Lung (tissue), 12 donors: ENCODE data around the gene VRK2. TPM values are rescaled to one million over a fixed set of nuclear protein-coding genes. Genes with fewer than 3 reads are reported as not detected.
A peak's percentile ranks its signal among the peaks of the same experiment; 100 is the strongest.
"Not testable (repeated sequence)": the region's sequence is repeated elsewhere in the genome, so short reads cannot be mapped to it uniquely, and the experiment has no call there.

Source experiments
- ATAC-seq: fragments of 200-7000 bp; cut with Tn5 transposase; one replicate; pipeline ENCODE4 v1.9.1; 2020; ENCODE audit warnings: moderate number of reproducible peaks; ENCODE audit not compliant: insufficient read depth, low FRiP score
- DNase-seq, 3 donors: peaks; one replicate each; pipeline ENCODE4 v3.0.0-alpha.2; 2013 to 2017
- H3K27ac ChIP-seq, 2 donors: one replicate each; pipeline ENCODE4 v1.5.1; 2013; ENCODE audit warnings: mild to moderate bottlenecking in 2 of 2, moderate library complexity in 2 of 2, control low read depth in 1 of 2, inconsistent platforms in 1 of 2, low read depth in 1 of 2, low read length in 1 of 2
- H3K27me3 ChIP-seq, 3 donors: one replicate each; pipeline ENCODE4 v1.5.1; 2013; ENCODE audit warnings: low read length in 2 of 3; ENCODE audit not compliant: control insufficient read depth in 3 of 3, insufficient read depth in 3 of 3
- H3K36me3 ChIP-seq, 4 donors: one replicate each; pipeline ENCODE4 v1.5.1; 2013; ENCODE audit warnings: low read length in 4 of 4, mild to moderate bottlenecking in 1 of 4, moderate library complexity in 1 of 4; ENCODE audit not compliant: control insufficient read depth in 4 of 4, insufficient read depth in 4 of 4
- H3K4me1 ChIP-seq, 5 donors: one replicate each; pipeline ENCODE4 v1.5.1; 2013; ENCODE audit warnings: low read length in 5 of 5, mild to moderate bottlenecking in 2 of 5, moderate library complexity in 1 of 5; ENCODE audit not compliant: control insufficient read depth in 5 of 5, insufficient read depth in 5 of 5
- H3K4me3 ChIP-seq: one replicate; pipeline ENCODE4 v1.5.1; 2013; ENCODE audit warnings: mild to moderate bottlenecking, control low read depth, moderate library complexity
- H3K9ac ChIP-seq, 2 donors: one replicate each; pipeline ENCODE4 v1.5.1; 2013; ENCODE audit warnings: low read length in 2 of 2, control low read depth in 1 of 2; ENCODE audit not compliant: insufficient read depth in 1 of 2
- H3K9me3 ChIP-seq, 4 donors: one replicate each; pipeline ENCODE4 v1.5.1; 2013; ENCODE audit warnings: low read length in 3 of 4, mild to moderate bottlenecking in 1 of 4, moderate library complexity in 1 of 4; ENCODE audit not compliant: control insufficient read depth in 4 of 4, insufficient read depth in 3 of 4
- CTCF ChIP-seq: IDR thresholded peaks from 2 replicates; pipeline ENCODE4 v1.5.1; 2012; ENCODE audit warnings: mild to moderate bottlenecking; ENCODE audit errors: control extremely low read depth, extremely low read depth
- WGBS, 2 donors: extraction: QIAGEN DNeasy Blood & Tissue Kit; methylation state at CpG; one replicate each; pipeline ENCODE4 v1.1.7; 2013; 5-methylcytosine and 5-hydroxymethylcytosine counted together
- polyA plus RNA-seq, 2 donors: library from polyadenylated mRNA; stranded (reverse); fragments of 200-250 nt; gene quantifications; one replicate each; pipeline ENCODE4 v1.2.1, GENCODE V29; 2013
- total RNA-seq, 2 donors: library from RNA; depleted of rRNA in 1 of 2; stranded (reverse); fragments of >200 nt in 1 of 2; gene quantifications; one replicate each; pipeline ENCODE4 v1.2.1, GENCODE V29; 2014 to 2021
- donor health status: control.
- donor health status: control.
- donor health status: Bipolar disorder and iron deficiency.
- donor health status: healthy.
- donor health status: DM: yes; HTN: yes; CAD: no.

VRK2 gene
- total and polyA plus RNA-seq, 4 donors, result 11.2 to 25.4 (median 14.7) TPM

GRCh38 chr2:58156780-58157179, 110.2 kb downstream of the VRK2 start:
- no peak for ATAC-seq
- Histone ChIP-seq H3K9me3 (no peaks in the 10 kb centered on the region), H3K27me3 (no peaks in the 10 kb centered on the region), H3K36me3 (peaks cover 1 to 24% (median 10%) of the 10 kb centered on the region in 4 donors), H3K4me1 (peaks cover 0 to 5% (median 3%) of the 10 kb centered on the region in 5 donors), H3K27ac (no peak overlapping the region), H3K9ac (no peak overlapping the region), H3K4me3 (no peak overlapping the region)
- DNase-seq, result no peak
- no peak for TF ChIP-seq CTCF

GRCh38 chr2:58157754-58158153, 111.1 kb downstream of the VRK2 start:
- Histone ChIP-seq H3K4me3 (no peak overlapping the region), H3K36me3 (peaks cover 1 to 24% (median 10%) of the 10 kb centered on the region in 4 donors), H3K27ac (no peak overlapping the region), H3K27me3 (no peaks in the 10 kb centered on the region), H3K9me3 (no peaks in the 10 kb centered on the region), H3K9ac (no peak overlapping the region), H3K4me1 (peaks cover 0 to 5% (median 3%) of the 10 kb centered on the region in 5 donors)
- DNase-seq (no peak), ATAC-seq (no peak)
- no peak for TF ChIP-seq CTCF

GRCh38 chr2:58158481-58158880, 111.9 kb downstream of the VRK2 start:
- H3K9ac ChIP-seq, result no peak overlapping the region
- peaks cover 0 to 5% (median 3%) of the 10 kb centered on the region in 5 donors for H3K4me1 ChIP-seq
- no peak for TF ChIP-seq CTCF
- ATAC-seq, result no peak
- no peak overlapping the region for H3K27ac ChIP-seq
- H3K9me3 ChIP-seq, result no peaks in the 10 kb centered on the region
- no peak overlapping the region for H3K4me3 ChIP-seq
- WGBS, 2 donors, result 74 to 78% methylated on average over 4 of the region's 4 CpGs
- no peaks in the 10 kb centered on the region for H3K27me3 ChIP-seq
- H3K36me3 ChIP-seq, result peaks cover 1 to 24% (median 10%) of the 10 kb centered on the region in 4 donors
- peak in 2 of 3 donors; percentile 58 to 76 for DNase-seq

- no peak for TF ChIP-seq CTCF
- H3K27me3 ChIP-seq, result no peaks in the 10 kb centered on the region
- no peaks in the 10 kb centered on the region for H3K4me1 ChIP-seq
- 95 to 99% methylated on average over 3 of the region's 3 CpGs for WGBS, 2 donors
- no peaks in the 10 kb centered on the region for H3K9me3 ChIP-seq
- DNase-seq (peak in 2 of 3 donors; percentile 13 to 14), ATAC-seq (no peak)
- no peak overlapping the region for H3K27ac ChIP-seq
- H3K36me3 ChIP-seq, result peaks cover 0 to 12% (median under 1%) of the 10 kb centered on the region in 4 donors
- H3K4me3 ChIP-seq, result no peak overlapping the region
- H3K9ac ChIP-seq, result no peak overlapping the region
Measured at GRCh38 chr2:58163913-58164312, 117.3 kb downstream of the VRK2 start.

- H3K27me3 ChIP-seq, DNase-seq, ATAC-seq, H3K27ac ChIP-seq, H3K4me1 ChIP-seq, H3K9ac ChIP-seq, H3K4me3 ChIP-seq, H3K36me3 ChIP-seq, H3K9me3 ChIP-seq: not testable (repeated sequence)
- 97% methylated on average over 6 of the region's 6 CpGs for WGBS, 2 donors
Measured at GRCh38 chr2:58168130-58168529, 121.5 kb downstream of the VRK2 start.

GRCh38 chr2:58169845-58170244, 123.2 kb downstream of the VRK2 start:
- not testable (repeated sequence) for H3K36me3 ChIP-seq, H3K4me3 ChIP-seq, H3K27me3 ChIP-seq, H3K27ac ChIP-seq, H3K4me1 ChIP-seq, H3K9me3 ChIP-seq, DNase-seq, H3K9ac ChIP-seq, ATAC-seq
